ENCODE results near the gene TNFAIP8L1. TPM values are rescaled to one million over a fixed set of nuclear protein-coding genes. Genes with fewer than 3 reads are reported as not detected.

TNFAIP8L1 gene
- total RNA-seq (10 to 100 TPM; 16.2 to 17.2 TPM), polyA plus RNA-seq (10 to 100 TPM in 1 of 2 donors, 1 to 10 TPM in 1; 3.7 to 11.1 TPM)

GRCh38 chr19:4638828-4639530, at the start of gene TNFAIP8L1:
Gene TNFAIP8L1, plus strand, starts transcription at chr19:4639516. Its CDS starts 12,354 bp downstream, at chr19:4651870.
- Mint-ChIP-seq H3K27me3 (no peaks in the 10 kb centered on the region), H3K9me3 (no peaks in the 10 kb centered on the region), H3K36me3 (peaks cover 0 to 5% of the 10 kb centered on the region in 2 donors), H3K4me1 (peaks cover 8 to 41% (median 27%) of the 10 kb centered on the region in 4 donors), H3K27ac (peak within 1 kb of the TSS; percentile 94 to 99 (median 99)), H3K4me3 (peak within 1 kb of the TSS; percentile 95 to 98 (median 97))
- ChIA-PET CTCF (ENCODE audit: partially characterized antibody) (interaction anchor here (3.3 kb wide), 1 partner anchor 62 kb away, joined by 57 read pairs; no protein-coding TSS in a partner anchor), POLR2A (ENCODE audit: partially characterized antibody) (interaction anchor here (1.0 to 1.6 kb wide), 3 partner anchors 31 to 392 kb away, joined by 3 to 11 read pairs (median 4); partner anchors contain the start of genes MYDGF and YJU2)
- DNase-seq, result peak; percentile 98 to 100 (median 99)
- no peaks in the 10 kb centered on the region for H3K27me3 ChIP-seq (ENCODE audit: insufficient read depth, low read length)
- H3K9me3 ChIP-seq (ENCODE audit: control insufficient read depth in 1 of 2, low read length in 2 of 2), result no peaks in the 10 kb centered on the region
- intact Hi-C loops (cut with micrococcal nuclease), result loop anchor here (1.0 to 5.0 kb wide), 6 partner anchors 31 to 457 kb away; partner anchors contain the start of genes ANKRD24, CHAF1A, FEM1A and HDGFL2
- H3K4me3 ChIP-seq (ENCODE audit: low read length in 2 of 2), result peak within 1 kb of the TSS; percentile 90 to 94
- H3K27ac ChIP-seq (ENCODE audit: low read depth, low read length), result peak within 1 kb of the TSS; percentile 83
- no peaks in the 10 kb centered on the region for H3K36me3 ChIP-seq (ENCODE audit: insufficient read depth, low read length)
- peaks cover 40% of the 10 kb centered on the region for H3K4me1 ChIP-seq (ENCODE audit: insufficient read depth, low read length)

- CTCF ChIA-PET (ENCODE audit: partially characterized antibody), result interaction anchor here (0.9 to 1.3 kb wide), 4 partner anchors 14 to 46 kb away, joined by 3 to 5 read pairs (median 4); no protein-coding TSS in a partner anchor
- H3K27me3 Mint-ChIP-seq, result peaks cover 28 to 48% of the 10 kb centered on the region in 2 donors
- no peak for DNase-seq
These were observed 49.5 kb upstream of the TNFAIP8L1 start for GRCh38 chr19:4589579-4590410.

GRCh38 chr19:4590559-4590958, 48.8 kb upstream of the TNFAIP8L1 start:
- POLR2A ChIA-PET (ENCODE audit: partially characterized antibody), result no interaction called here
- no peaks in the 10 kb centered on the region for H3K4me1 ChIP-seq (ENCODE audit: insufficient read depth, low read length)
- no peak overlapping the region for H3K27ac ChIP-seq (ENCODE audit: low read depth, low read length)
- H3K4me1 Mint-ChIP-seq, result peaks cover 0 to under 1% (median 0%) of the 10 kb centered on the region in 4 donors
- intact Hi-C loops (cut with micrococcal nuclease), result no loop called here
- CTCF ChIA-PET (ENCODE audit: partially characterized antibody), result no interaction called here
- no peak overlapping the region for H3K4me3 ChIP-seq (ENCODE audit: low read length in 2 of 2)
- peaks cover 0 to 3% (median 0%) of the 10 kb centered on the region in 8 donors for H3K9me3 Mint-ChIP-seq
- peaks cover 5% of the 10 kb centered on the region for H3K27me3 ChIP-seq (ENCODE audit: insufficient read depth, low read length)
- no peak for DNase-seq
- H3K27me3 Mint-ChIP-seq, result peaks cover 27 to 44% of the 10 kb centered on the region in 2 donors
- H3K36me3 ChIP-seq (ENCODE audit: insufficient read depth, low read length), result no peaks in the 10 kb centered on the region
- no peak overlapping the region for H3K27ac Mint-ChIP-seq
- H3K36me3 Mint-ChIP-seq, result no peaks in the 10 kb centered on the region
- H3K4me3 Mint-ChIP-seq, result peak overlapping the region in 1 of 8 donors; percentile 20
- no peaks in the 10 kb centered on the region for H3K9me3 ChIP-seq (ENCODE audit: control insufficient read depth in 1 of 2, low read length in 2 of 2)

More at GRCh38 chr19:4589579-4590410, 49.5 kb upstream of the TNFAIP8L1 start:
- no peaks in the 10 kb centered on the region for H3K9me3 ChIP-seq (ENCODE audit: control insufficient read depth in 1 of 2, low read length in 2 of 2)
- H3K36me3 ChIP-seq (ENCODE audit: insufficient read depth, low read length), result no peaks in the 10 kb centered on the region
- H3K4me3 ChIP-seq (ENCODE audit: low read length in 2 of 2), result no peak overlapping the region
- H3K27me3 ChIP-seq (ENCODE audit: insufficient read depth, low read length), result peaks cover 11% of the 10 kb centered on the region
- intact Hi-C loops (cut with micrococcal nuclease), result no loop called here
- H3K27ac ChIP-seq (ENCODE audit: low read depth, low read length), result no peak overlapping the region
- Mint-ChIP-seq H3K36me3 (no peaks in the 10 kb centered on the region), H3K4me1 (peaks cover 0 to 7% (median under 1%) of the 10 kb centered on the region in 4 donors), H3K27ac (no peak overlapping the region), H3K4me3 (peak overlapping the region in 1 of 8 donors; percentile 28), H3K9me3 (peaks cover 0 to 3% (median 0%) of the 10 kb centered on the region in 8 donors)
- POLR2A ChIA-PET (ENCODE audit: partially characterized antibody), result no interaction called here
- H3K4me1 ChIP-seq (ENCODE audit: insufficient read depth, low read length), result peaks cover 2% of the 10 kb centered on the region

DNA sequence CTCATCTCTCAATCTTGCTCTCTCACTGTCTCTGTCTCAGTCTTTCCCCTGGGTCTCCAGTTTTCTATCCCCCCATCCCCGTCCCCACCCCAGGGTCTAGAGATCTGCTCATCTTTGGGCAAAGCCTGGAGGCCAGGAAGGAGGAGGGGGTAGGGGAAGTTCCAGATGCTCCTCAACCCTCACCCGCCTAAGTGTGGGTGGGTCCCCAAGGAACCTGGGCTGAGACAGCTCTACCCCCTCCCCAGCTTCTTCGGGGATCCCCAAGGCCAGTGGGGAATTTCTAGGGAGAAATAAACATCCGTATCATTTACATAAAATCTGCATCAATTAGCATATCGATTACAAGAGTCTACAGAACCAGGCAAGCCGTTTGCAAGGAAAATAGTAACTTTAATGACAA, 48.0 kb upstream of the TNFAIP8L1 start:
- ChIA-PET POLR2A (ENCODE audit: partially characterized antibody) (no interaction called here), CTCF (ENCODE audit: partially characterized antibody) (no interaction called here)
- Histone ChIP-seq H3K27ac (ENCODE audit: low read depth, low read length) (no peak overlapping the region), H3K36me3 (ENCODE audit: insufficient read depth, low read length) (no peaks in the 10 kb centered on the region), H3K27me3 (ENCODE audit: insufficient read depth, low read length) (no peaks in the 10 kb centered on the region), H3K4me1 (ENCODE audit: insufficient read depth, low read length) (no peaks in the 10 kb centered on the region), H3K4me3 (ENCODE audit: low read length in 2 of 2) (no peak overlapping the region), H3K9me3 (ENCODE audit: control insufficient read depth in 1 of 2, low read length in 2 of 2) (no peaks in the 10 kb centered on the region)
- no peak overlapping the region for H3K27ac Mint-ChIP-seq
- DNase-seq, result no peak
- peaks cover 0 to 2% (median 0%) of the 10 kb centered on the region in 8 donors for H3K9me3 Mint-ChIP-seq
- H3K36me3 Mint-ChIP-seq, result no peaks in the 10 kb centered on the region
- intact Hi-C loops (cut with micrococcal nuclease), result no loop called here
- no peak overlapping the region for H3K4me3 Mint-ChIP-seq
- no peaks in the 10 kb centered on the region for H3K4me1 Mint-ChIP-seq
- peaks cover 22 to 37% of the 10 kb centered on the region in 2 donors for H3K27me3 Mint-ChIP-seq

- H3K4me1 ChIP-seq (ENCODE audit: insufficient read depth, low read length), result peaks cover 2% of the 10 kb centered on the region
- H3K36me3 ChIP-seq (ENCODE audit: insufficient read depth, low read length), result no peaks in the 10 kb centered on the region
- Mint-ChIP-seq H3K9me3 (peaks cover 0 to 2% (median 0%) of the 10 kb centered on the region in 8 donors), H3K4me3 (no peak overlapping the region), H3K27me3 (peaks cover 25 to 41% of the 10 kb centered on the region in 2 donors), H3K27ac (no peak overlapping the region), H3K36me3 (no peaks in the 10 kb centered on the region), H3K4me1 (peaks cover 2 to 5% (median 3%) of the 10 kb centered on the region in 4 donors)
- peaks cover 5% of the 10 kb centered on the region for H3K27me3 ChIP-seq (ENCODE audit: insufficient read depth, low read length)
- intact Hi-C loops (cut with micrococcal nuclease), result no loop called here
- DNase-seq, result no peak
- ChIA-PET CTCF (ENCODE audit: partially characterized antibody) (interaction anchor here (1.0 kb wide), 1 partner anchor 13 kb away, joined by 3 read pairs; no protein-coding TSS in a partner anchor), POLR2A (ENCODE audit: partially characterized antibody) (no interaction called here)
- H3K27ac ChIP-seq (ENCODE audit: low read depth, low read length), result no peak overlapping the region
- H3K4me3 ChIP-seq (ENCODE audit: low read length in 2 of 2), result no peak overlapping the region
- H3K9me3 ChIP-seq (ENCODE audit: control insufficient read depth in 1 of 2, low read length in 2 of 2), result no peaks in the 10 kb centered on the region
These were observed 46.9 kb upstream of the TNFAIP8L1 start for GRCh38 chr19:4592445-4592844.

- Histone ChIP-seq H3K9me3 (ENCODE audit: control insufficient read depth in 1 of 2, low read length in 2 of 2) (no peaks in the 10 kb centered on the region), H3K27me3 (ENCODE audit: insufficient read depth, low read length) (peaks cover 5% of the 10 kb centered on the region), H3K4me3 (ENCODE audit: low read length in 2 of 2) (no peak overlapping the region), H3K36me3 (ENCODE audit: insufficient read depth, low read length) (no peaks in the 10 kb centered on the region), H3K27ac (ENCODE audit: low read depth, low read length) (no peak overlapping the region), H3K4me1 (ENCODE audit: insufficient read depth, low read length) (peaks cover 8% of the 10 kb centered on the region)
- intact Hi-C loops (cut with micrococcal nuclease), result no loop called here
- H3K27ac Mint-ChIP-seq, result no peak overlapping the region
- H3K9me3 Mint-ChIP-seq, result peaks cover 0 to 2% (median 0%) of the 10 kb centered on the region in 8 donors
- DNase-seq, result no peak
- peaks cover 24 to 38% of the 10 kb centered on the region in 2 donors for H3K27me3 Mint-ChIP-seq
- peaks cover 3 to 9% (median 6%) of the 10 kb centered on the region in 4 donors for H3K4me1 Mint-ChIP-seq
- ChIA-PET CTCF (ENCODE audit: partially characterized antibody) (interaction anchor here (1.0 kb wide), 1 partner anchor 14 kb away, joined by 3 read pairs; no protein-coding TSS in a partner anchor), POLR2A (ENCODE audit: partially characterized antibody) (no interaction called here)
- H3K4me3 Mint-ChIP-seq, result no peak overlapping the region
- H3K36me3 Mint-ChIP-seq, result no peaks in the 10 kb centered on the region
These were observed 45.9 kb upstream of the TNFAIP8L1 start for GRCh38 chr19:4593409-4593851.

Measured in CD4-positive, alpha-beta memory T cell (primary cell).